Transverse colon (tissue), 4 donors: Measurements from ENCODE around the gene TMEM175. TPM values are rescaled to one million over a fixed set of nuclear protein-coding genes. Genes with fewer than 3 reads are reported as not detected.

Source experiments
- DNase-seq: peaks from one replicate; pipeline ENCODE4 v3.0.0-alpha.2; 2019
- H3K27ac ChIP-seq, 4 donors: fragments of 200-600 bp; sonication (generic); 2 replicates each; pipeline ENCODE4 v1.5.1; 2016 to 2018; ENCODE audit warnings: inconsistent platforms in 4 of 4
- H3K27me3 ChIP-seq: fragments of 200-600 bp; sonication (generic); 2 replicates; pipeline ENCODE4 v1.5.1; 2017; ENCODE audit warnings: inconsistent platforms
- H3K36me3 ChIP-seq, 4 donors: fragments of 200-600 bp; sonication (generic); 2 replicates each; pipeline ENCODE4 v1.5.1; 2017 to 2019; ENCODE audit warnings: inconsistent platforms in 4 of 4
- H3K4me1 ChIP-seq, 4 donors: fragments of 200-600 bp; sonication (generic); 2 replicates each; pipeline ENCODE4 v1.5.1; 2017 to 2020; ENCODE audit warnings: inconsistent platforms in 4 of 4
- H3K4me3 ChIP-seq, 4 donors: fragments of 200-600 bp; sonication (generic); 1 replicate in 1 of 4; 2 replicates in 3 of 4; pipeline versions ENCODE4 v1.5.1 to v1.6.1; 2017 to 2019; ENCODE audit warnings: inconsistent platforms in 4 of 4
- H3K9me3 ChIP-seq, 2 donors: fragments of 200-600 bp; sonication (generic); 2 replicates each; pipeline ENCODE4 v1.5.1; 2017 to 2019; ENCODE audit warnings: inconsistent platforms in 2 of 2
- EP300 ChIP-seq: sonication (generic); formaldehyde crosslinking; IDR thresholded peaks from one replicate; pipeline ENCODE4 v1.6.1; 2017; ENCODE audit warnings: antibody characterized with exemption, low read depth
- POLR2A ChIP-seq: fragments of 450-650 bp; IDR thresholded peaks from one replicate; pipeline ENCODE4 v1.6.1; 2016; ENCODE audit warnings: antibody characterized with exemption, mild to moderate bottlenecking, moderate library complexity
- POLR2AphosphoS5 ChIP-seq, 3 donors: sonication (generic); formaldehyde crosslinking; IDR thresholded peaks; one replicate each; pipeline ENCODE4 v1.6.1; 2016; ENCODE audit warnings: antibody characterized with exemption in 3 of 3
- WGBS, 2 donors: methylation state at CpG; one replicate each; pipeline ENCODE4 v1.1.5; 2018; ENCODE audit warnings: low coverage in 1 of 2; 5-methylcytosine and 5-hydroxymethylcytosine counted together
- in situ Hi-C, 4 donors: fragments of 200-750 bp; cut with MboI; loops; one replicate each; pipeline versions ENCODE4 v1.15.0 to v1.15.1; 2017; ENCODE audit warnings: low sequenced_read_pairs in 3 of 4, low pct_ligation_motif_present in 1 of 4, low pct_unique_long_range_greater_than_20kb in 1 of 4
- intact Hi-C: fragments of 100-400 bp; cut with DNase I; formaldehyde crosslinking; loops from one replicate; pipeline ENCODE4 v1.15.1; 2023; ENCODE audit warnings: low total_unique reads
- total RNA-seq, 4 donors: library from RNA; depleted of rRNA; stranded (reverse); fragments of >200 nt; gene quantifications; one replicate each; pipeline ENCODE4 v1.1.0, GENCODE V29; 2016
- TF ChIP-seq, protein P1 (sequence below), 5 experiments: fragments of 200-600 bp in 3 of 5; fragments of 450-650 bp in 2 of 5; sonication (generic) in 3 of 5; IDR thresholded peaks; 1 replicate in 2 of 5; 2 replicates in 3 of 5; pipeline ENCODE4 v1.5.1; 2016 to 2017; ENCODE audit warnings: antibody characterized with exemption in 5 of 5, inconsistent platforms in 3 of 5, mild to moderate bottlenecking in 2 of 5, moderate library complexity in 1 of 5

The TMEM175 gene
- total RNA-seq, 4 donors from 2014 or later = 44.0 to 116 (median 50.5) TPM

DNA sequence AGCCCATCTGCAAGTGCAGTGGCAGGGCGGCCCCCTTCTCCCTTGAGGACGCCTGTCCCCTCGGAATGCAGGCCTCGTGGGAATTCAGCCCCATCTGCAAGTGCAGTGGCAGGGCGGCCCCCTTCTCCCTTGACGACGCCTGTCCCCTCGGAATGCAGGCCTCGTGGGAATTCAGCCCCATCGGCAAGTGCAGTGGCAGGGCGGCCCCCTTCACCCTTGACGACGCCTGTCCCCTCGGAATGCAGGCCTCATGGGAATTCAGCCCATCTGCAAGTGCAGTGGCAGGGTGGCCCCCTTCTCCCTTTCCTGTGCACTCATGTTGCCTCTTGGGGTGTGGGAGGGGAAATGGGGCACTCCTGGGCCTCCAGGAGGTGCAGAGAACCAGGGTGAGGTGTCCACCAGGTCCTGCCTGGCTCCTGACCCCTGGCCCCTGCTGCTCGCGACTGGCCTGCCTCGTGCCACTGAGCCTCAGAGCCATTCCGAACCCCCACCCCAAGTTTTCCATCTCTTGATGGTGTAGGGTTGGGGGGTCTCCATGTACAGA is 67.7 kb downstream of the TMEM175 start:
- DNase-seq = no peak
- Histone ChIP-seq H3K4me1 (peaks cover 3 to 36% (median 26%) of the 10 kb centered on the region in 4 donors), H3K36me3 (no peaks in the 10 kb centered on the region), H3K9me3 (no peaks in the 10 kb centered on the region), H3K27ac (no peak overlapping the region), H3K27me3 (peaks cover 85% of the 10 kb centered on the region), H3K4me3 (no peak overlapping the region)
- intact Hi-C loops = no loop called here
- in situ Hi-C loops = no loop called here
- 48% methylated on average over 15 of the region's 18 CpGs; no CpG with 5 or more reads in 1 of the 2 donors for WGBS, 2 donors
- no peak for TF ChIP-seq POLR2A
- TF ChIP-seq, protein P1, sequence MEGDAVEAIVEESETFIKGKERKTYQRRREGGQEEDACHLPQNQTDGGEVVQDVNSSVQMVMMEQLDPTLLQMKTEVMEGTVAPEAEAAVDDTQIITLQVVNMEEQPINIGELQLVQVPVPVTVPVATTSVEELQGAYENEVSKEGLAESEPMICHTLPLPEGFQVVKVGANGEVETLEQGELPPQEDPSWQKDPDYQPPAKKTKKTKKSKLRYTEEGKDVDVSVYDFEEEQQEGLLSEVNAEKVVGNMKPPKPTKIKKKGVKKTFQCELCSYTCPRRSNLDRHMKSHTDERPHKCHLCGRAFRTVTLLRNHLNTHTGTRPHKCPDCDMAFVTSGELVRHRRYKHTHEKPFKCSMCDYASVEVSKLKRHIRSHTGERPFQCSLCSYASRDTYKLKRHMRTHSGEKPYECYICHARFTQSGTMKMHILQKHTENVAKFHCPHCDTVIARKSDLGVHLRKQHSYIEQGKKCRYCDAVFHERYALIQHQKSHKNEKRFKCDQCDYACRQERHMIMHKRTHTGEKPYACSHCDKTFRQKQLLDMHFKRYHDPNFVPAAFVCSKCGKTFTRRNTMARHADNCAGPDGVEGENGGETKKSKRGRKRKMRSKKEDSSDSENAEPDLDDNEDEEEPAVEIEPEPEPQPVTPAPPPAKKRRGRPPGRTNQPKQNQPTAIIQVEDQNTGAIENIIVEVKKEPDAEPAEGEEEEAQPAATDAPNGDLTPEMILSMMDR (IDR thresholded peaks at IDR 0.05) = no peak
- no peak for TF ChIP-seq EP300
- no peak for TF ChIP-seq POLR2AphosphoS5 (IDR thresholded peaks at IDR 0.05)

DNA sequence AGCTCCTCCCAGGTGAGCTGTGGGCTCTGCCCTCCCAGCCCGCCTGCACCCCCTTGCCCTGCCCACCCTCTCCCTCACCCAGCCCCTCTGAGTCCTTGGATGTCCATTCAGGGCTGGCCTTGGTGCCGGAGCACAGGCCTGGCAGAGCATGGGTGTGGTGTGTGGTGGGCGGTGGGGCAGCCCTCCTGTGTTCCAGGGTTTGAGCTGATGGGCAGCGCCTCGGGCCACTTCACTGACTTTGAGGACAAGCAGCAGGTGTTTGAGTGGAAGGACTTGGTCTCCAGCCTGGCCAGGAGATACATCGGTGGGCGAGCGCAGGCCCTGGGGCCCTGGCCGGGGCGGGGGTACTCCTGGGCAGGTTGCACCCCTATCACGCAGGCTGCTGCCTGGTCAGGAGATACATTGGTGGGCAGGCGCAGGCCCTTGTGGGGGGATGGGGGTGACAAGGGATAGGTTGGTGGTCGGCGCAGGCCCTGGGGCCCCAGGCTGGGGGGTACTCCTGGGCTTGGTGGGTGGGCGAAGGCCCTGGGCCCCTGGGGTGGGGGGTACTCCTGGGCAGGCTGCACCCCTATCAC is 68.5 kb downstream of the TMEM175 start:
- intact Hi-C loops = no loop called here
- Histone ChIP-seq H3K36me3 (no peaks in the 10 kb centered on the region), H3K9me3 (no peaks in the 10 kb centered on the region), H3K27ac (no peak overlapping the region), H3K4me1 (peaks cover 3 to 36% (median 26%) of the 10 kb centered on the region in 4 donors), H3K4me3 (no peak overlapping the region), H3K27me3 (peaks cover 94% of the 10 kb centered on the region)
- no peak for DNase-seq
- 81% methylated on average over 15 of the region's 15 CpGs; no CpG with 5 or more reads in 1 of the 2 donors for WGBS, 2 donors
- TF ChIP-seq POLR2AphosphoS5 (IDR thresholded peaks at IDR 0.05) (no peak), POLR2A (no peak)
- TF ChIP-seq, protein P1 (IDR thresholded peaks at IDR 0.05) = no peak
- in situ Hi-C loops = no loop called here

DNA sequence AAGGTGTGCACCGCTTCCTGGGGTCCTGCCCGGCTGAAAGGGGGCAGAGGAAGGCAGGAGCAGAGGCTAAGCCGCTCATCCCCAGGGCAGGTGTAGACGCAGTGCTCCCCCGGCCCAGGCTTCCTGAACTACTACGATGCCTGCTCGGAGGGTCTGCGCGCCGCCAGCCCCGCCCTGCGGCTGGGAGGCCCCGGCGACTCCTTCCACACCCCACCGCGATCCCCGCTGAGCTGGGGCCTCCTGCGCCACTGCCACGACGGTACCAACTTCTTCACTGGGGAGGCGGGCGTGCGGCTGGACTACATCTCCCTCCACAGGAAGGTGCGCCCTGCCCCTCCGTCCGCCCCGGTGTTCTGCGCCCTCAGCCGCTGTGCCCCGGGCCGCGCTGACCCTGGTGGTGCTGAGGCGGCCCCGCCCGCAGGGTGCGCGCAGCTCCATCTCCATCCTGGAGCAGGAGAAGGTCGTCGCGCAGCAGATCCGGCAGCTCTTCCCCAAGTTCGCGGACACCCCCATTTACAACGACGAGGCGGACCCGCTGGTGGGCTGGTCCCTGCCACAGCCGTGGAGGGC is 69.4 kb downstream of the TMEM175 start:
- peaks cover 96% of the 10 kb centered on the region for H3K27me3 ChIP-seq
- WGBS, 2 donors = 41 to 100% methylated on average over 1 to 46 of the region's 48 CpGs
- DNase-seq = no peak
- TF ChIP-seq EP300 = no peak
- no peak for TF ChIP-seq POLR2A
- TF ChIP-seq POLR2AphosphoS5 (IDR thresholded peaks at IDR 0.05) = no peak
- TF ChIP-seq, protein P1 (IDR thresholded peaks at IDR 0.05) = no peak
- H3K9me3 ChIP-seq = no peaks in the 10 kb centered on the region
- H3K4me3 ChIP-seq = no peak overlapping the region
- in situ Hi-C loops = no loop called here
- H3K36me3 ChIP-seq = no peaks in the 10 kb centered on the region
- peaks cover 3 to 31% (median 25%) of the 10 kb centered on the region in 4 donors for H3K4me1 ChIP-seq
- intact Hi-C loops = no loop called here
- H3K27ac ChIP-seq = no peak overlapping the region

DNA sequence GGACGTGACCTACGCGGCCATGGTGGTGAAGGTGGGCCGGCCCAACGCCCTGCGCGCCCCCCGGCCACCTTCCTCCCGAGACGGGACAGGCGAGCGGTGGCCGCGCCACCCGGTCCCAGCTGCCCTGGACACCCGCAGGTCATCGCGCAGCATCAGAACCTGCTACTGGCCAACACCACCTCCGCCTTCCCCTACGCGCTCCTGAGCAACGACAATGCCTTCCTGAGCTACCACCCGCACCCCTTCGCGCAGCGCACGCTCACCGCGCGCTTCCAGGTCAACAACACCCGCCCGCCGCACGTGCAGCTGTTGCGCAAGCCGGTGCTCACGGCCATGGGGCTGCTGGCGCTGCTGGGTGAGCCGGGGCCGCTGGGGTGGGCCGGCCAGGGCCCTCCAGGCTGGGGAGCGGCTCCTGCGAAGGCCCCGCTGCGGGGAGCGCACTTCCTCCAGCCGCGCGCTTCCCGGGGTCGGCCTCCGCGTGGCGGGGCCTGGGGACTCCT is 69.9 kb downstream of the TMEM175 start:
- H3K4me3 ChIP-seq = peak overlapping the region in 2 of 4 donors; percentile 1
- WGBS, 2 donors = 6% methylated on average over 43 of the region's 54 CpGs; no CpG with 5 or more reads in 1 of the 2 donors
- in situ Hi-C loops = no loop called here
- H3K36me3 ChIP-seq = no peaks in the 10 kb centered on the region
- DNase-seq = peak; percentile 51
- H3K9me3 ChIP-seq = no peaks in the 10 kb centered on the region
- H3K4me1 ChIP-seq = peaks cover 3 to 26% (median 20%) of the 10 kb centered on the region in 4 donors
- peaks cover 96% of the 10 kb centered on the region for H3K27me3 ChIP-seq
- TF ChIP-seq POLR2AphosphoS5 (IDR thresholded peaks at IDR 0.05) (peak in 1 of 3 donors; percentile 35), POLR2A (no peak)
- H3K27ac ChIP-seq = no peak overlapping the region
- intact Hi-C loops = no loop called here
